Activated CD8-positive, alpha-beta T cell treated with anti-CD3 and anti-CD28 coated beads, Interleukin-2, amount 10 ng/mL, durations not matched to agents 7 days and 5 days (primary cell): ENCODE results near the gene ZNF574. TPM values are rescaled to one million over a fixed set of nuclear protein-coding genes. Genes with fewer than 3 reads are reported as not detected.
"Not testable (repeated sequence)": the region's sequence is repeated elsewhere in the genome, so short reads cannot be mapped to it uniquely, and the experiment has no call there.

ENCODE experiments used
- ATAC-seq: fragments of 150-1000 bp; cut with Tn5 transposase; one replicate; pipeline ENCODE4 v1.10.0; 2021; ENCODE audit warnings: moderate library complexity
- CTCF ChIA-PET: fragments of 350-600 bp; sonication (Branson Sonifier 250); formaldehyde crosslinking; loops from one replicate; lab custom pipeline; 2021; ENCODE audit warnings: antibody characterized with exemption; lab: Charles Lee
- POLR2A ChIA-PET: fragments of 350-600 bp; sonication (Branson Sonifier 250); formaldehyde crosslinking; loops from one replicate; lab custom pipeline; 2021; ENCODE audit warnings: antibody characterized with exemption; lab: Charles Lee
- DNase-seq: peaks from one replicate; pipeline ENCODE4 v3.0.0-alpha.2; 2020
- H3K27ac Mint-ChIP-seq: one replicate; pipeline ENCODE4 v1.8.0; 2021; ENCODE audit warnings: mild to moderate bottlenecking, mixed read lengths
- H3K27me3 Mint-ChIP-seq: one replicate; pipeline ENCODE4 v1.8.0; 2021; ENCODE audit warnings: low read depth, mixed read lengths
- H3K36me3 Mint-ChIP-seq: one replicate; pipeline ENCODE4 v1.8.0; 2021; ENCODE audit warnings: low read depth, mixed read lengths
- H3K4me1 Mint-ChIP-seq: one replicate; pipeline ENCODE4 v1.8.0; 2021; ENCODE audit warnings: low read depth, mixed read lengths
- H3K4me3 Mint-ChIP-seq: one replicate; pipeline ENCODE4 v1.8.0; 2021; ENCODE audit warnings: mild to moderate bottlenecking, mixed read lengths
- H3K9me3 Mint-ChIP-seq: one replicate; pipeline ENCODE4 v1.8.0; 2022; ENCODE audit warnings: mixed read lengths; ENCODE audit not compliant: insufficient read depth
- total RNA-seq, 2 experiments: library from RNA; stranded (reverse); gene quantifications; one replicate each; pipeline ENCODE4 v1.2.3, GENCODE V29; 2021

ZNF574 gene, protein sequence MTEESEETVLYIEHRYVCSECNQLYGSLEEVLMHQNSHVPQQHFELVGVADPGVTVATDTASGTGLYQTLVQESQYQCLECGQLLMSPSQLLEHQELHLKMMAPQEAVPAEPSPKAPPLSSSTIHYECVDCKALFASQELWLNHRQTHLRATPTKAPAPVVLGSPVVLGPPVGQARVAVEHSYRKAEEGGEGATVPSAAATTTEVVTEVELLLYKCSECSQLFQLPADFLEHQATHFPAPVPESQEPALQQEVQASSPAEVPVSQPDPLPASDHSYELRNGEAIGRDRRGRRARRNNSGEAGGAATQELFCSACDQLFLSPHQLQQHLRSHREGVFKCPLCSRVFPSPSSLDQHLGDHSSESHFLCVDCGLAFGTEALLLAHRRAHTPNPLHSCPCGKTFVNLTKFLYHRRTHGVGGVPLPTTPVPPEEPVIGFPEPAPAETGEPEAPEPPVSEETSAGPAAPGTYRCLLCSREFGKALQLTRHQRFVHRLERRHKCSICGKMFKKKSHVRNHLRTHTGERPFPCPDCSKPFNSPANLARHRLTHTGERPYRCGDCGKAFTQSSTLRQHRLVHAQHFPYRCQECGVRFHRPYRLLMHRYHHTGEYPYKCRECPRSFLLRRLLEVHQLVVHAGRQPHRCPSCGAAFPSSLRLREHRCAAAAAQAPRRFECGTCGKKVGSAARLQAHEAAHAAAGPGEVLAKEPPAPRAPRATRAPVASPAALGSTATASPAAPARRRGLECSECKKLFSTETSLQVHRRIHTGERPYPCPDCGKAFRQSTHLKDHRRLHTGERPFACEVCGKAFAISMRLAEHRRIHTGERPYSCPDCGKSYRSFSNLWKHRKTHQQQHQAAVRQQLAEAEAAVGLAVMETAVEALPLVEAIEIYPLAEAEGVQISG
- total RNA-seq = 10 to 100 TPM; 14.0 to 14.3 TPM

DNA sequence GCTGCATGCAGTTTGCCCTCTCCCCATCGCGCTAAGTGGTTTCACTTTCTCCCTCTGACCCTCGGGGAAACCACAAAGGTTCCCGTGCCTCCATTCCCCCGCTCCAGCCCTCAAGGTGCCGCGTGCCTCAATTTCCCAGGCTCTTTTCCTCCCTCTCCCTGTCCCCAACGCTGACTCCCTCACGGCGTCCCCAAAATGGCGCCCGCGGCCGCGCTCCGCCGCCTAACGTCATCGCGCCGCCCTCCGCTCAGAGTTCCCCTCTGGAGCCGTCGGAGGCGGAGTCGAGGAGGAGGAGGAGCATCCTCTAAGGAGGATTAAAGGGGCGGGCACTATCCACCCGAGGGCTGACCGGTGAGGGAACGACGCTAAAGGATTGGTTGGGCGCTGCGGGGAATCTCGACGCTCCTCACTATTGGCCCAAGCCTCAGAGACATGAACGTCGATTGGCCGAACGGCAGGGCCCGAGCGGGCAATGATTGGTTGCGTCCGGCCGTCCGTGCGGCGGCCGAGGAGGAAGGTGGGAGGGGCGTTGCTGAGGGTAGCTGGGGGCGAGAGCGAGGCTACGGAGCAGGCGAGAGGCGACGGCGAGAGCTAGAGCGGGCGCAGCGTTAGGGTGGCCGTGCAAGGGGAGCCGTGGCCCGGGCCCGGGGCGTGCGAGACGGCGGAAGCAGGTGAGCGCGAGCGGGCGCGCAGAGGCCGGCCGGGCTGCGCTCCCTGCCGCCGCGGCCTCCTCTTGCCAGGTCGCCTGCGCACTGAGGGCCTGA lies at the start of gene ZNF574:
Gene ZNF574 (plus strand): TSS at position 551 of the 764 bp plus-strand sequence. CDS start 2,441 bp downstream, outside the sequence.
- Mint-ChIP-seq H3K4me1 (peaks cover 44% of the 10 kb centered on the region), H3K27ac (peak within 1 kb of the TSS; percentile 97), H3K9me3 (no peaks in the 10 kb centered on the region), H3K4me3 (peak within 1 kb of the TSS; percentile 91), H3K27me3 (peaks cover 7% of the 10 kb centered on the region), H3K36me3 (peaks cover 27% of the 10 kb centered on the region)
- peak; percentile 99 for DNase-seq
- peak; percentile 99 for ATAC-seq
- CTCF ChIA-PET = interaction anchor here (0.7 to 1.3 kb wide), 3 partner anchors 16 to 325 kb away, joined by 3 to 4 read pairs (median 3); no protein-coding TSS in a partner anchor
- POLR2A ChIA-PET = interaction anchor here (0.6 to 1.4 kb wide), 3 partner anchors 189 to 251 kb away, joined by 3 to 4 read pairs (median 3); no protein-coding TSS in a partner anchor

DNA sequence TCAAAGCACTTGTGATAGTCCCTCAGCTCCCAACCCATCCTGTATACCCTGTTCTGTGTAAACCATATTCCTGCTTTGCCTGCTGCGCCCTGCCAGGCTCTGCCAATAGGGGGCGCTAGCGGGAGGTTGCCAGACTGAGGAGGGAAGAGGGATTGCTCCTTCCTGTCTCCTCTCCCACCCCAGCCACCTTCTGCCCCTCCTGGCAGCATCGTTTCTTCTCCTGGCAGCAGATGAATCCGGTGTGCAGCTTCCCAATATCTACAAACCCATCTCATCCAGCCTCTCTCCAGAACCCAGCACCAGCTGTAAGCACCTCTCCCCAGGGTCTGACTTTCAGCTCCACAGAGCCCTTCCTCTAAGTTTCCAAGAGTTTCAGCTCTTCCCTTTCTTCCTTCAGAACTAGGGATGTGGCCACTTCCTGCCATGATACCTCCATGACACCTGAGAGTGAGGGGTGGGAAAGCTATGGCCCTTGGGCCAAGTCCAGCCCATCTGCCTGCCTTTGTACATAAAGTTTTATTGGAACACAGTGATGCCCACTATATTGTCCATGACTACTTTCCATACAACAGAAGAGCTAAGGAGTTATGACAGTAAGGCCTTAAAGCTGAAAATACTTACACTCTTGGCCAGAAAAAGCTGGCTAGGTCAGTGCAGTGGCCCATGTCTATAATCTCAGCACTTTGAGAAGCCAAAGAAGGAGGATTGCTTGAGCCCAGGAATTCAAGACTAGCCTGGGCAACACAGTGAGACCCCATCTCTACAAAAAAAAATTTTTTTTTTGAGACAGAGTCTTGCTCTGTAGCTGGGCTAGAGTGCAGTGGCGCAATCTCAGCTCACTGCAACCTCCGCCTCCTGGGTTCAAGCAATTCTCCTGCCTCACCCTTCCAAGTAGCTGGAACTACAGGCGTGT lies 47.4 kb upstream of the ZNF574 start:
- H3K36me3 Mint-ChIP-seq = no peaks in the 10 kb centered on the region
- POLR2A ChIA-PET = no interaction called here
- no peaks in the 10 kb centered on the region for H3K4me1 Mint-ChIP-seq
- no peak overlapping the region for H3K4me3 Mint-ChIP-seq
- H3K9me3 Mint-ChIP-seq = no peaks in the 10 kb centered on the region
- no peak overlapping the region for H3K27ac Mint-ChIP-seq
- no peak for ATAC-seq
- peak; percentile 41 for DNase-seq
- peaks cover 10% of the 10 kb centered on the region for H3K27me3 Mint-ChIP-seq
- CTCF ChIA-PET = interaction anchor here (1.0 to 2.1 kb wide), 12 partner anchors 9 to 236 kb away, joined by 3 to 10 read pairs (median 4); partner anchors contain the start of gene RPS19

DNA sequence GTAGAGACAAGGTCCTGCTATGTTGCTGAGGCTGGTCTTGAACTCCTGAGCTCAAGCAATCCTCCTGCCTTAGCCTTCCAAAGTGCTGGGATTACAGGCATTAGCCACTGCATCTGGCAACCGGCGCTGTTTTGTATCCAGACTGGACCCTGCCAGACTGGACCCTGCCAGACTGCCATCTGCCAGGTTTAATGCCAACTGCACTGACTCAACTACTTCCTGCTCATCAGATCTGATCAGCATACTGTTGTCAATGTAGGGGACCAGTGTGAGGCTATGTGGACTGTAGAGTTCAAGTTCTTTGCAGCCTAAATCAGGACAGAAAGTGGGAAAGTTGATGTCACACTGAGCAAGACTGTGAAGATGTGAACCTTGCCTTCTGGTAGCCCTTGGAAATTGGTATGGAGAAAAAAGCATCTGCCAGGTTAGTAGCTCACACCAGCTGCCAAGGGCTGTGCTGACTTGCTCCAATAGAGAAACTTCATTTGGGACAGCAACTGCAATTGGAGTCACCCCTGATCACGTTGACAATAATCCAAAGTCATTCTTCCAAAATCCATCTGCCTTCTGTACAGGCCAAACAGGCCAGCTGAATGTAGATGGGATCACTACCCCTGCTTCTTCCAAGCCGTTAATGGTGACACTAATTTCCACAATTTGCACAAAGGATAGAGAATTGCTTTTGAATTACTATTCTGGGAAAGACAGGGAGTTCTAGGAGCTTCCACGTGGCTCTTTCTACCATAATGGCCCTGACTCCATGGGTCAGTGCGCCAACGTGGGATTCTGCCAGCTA lies 45.1 kb upstream of the ZNF574 start:
- Mint-ChIP-seq H3K27me3 (peaks cover 10% of the 10 kb centered on the region), H3K4me1 (peaks cover 2% of the 10 kb centered on the region), H3K27ac (no peak overlapping the region), H3K4me3 (no peak overlapping the region), H3K9me3 (no peaks in the 10 kb centered on the region), H3K36me3 (no peaks in the 10 kb centered on the region)
- DNase-seq (no peak), ATAC-seq (no peak)
- ChIA-PET POLR2A (no interaction called here), CTCF (interaction anchor here (1.0 to 1.2 kb wide), 3 partner anchors 16 to 389 kb away, joined by 3 read pairs; no protein-coding TSS in a partner anchor)

DNA sequence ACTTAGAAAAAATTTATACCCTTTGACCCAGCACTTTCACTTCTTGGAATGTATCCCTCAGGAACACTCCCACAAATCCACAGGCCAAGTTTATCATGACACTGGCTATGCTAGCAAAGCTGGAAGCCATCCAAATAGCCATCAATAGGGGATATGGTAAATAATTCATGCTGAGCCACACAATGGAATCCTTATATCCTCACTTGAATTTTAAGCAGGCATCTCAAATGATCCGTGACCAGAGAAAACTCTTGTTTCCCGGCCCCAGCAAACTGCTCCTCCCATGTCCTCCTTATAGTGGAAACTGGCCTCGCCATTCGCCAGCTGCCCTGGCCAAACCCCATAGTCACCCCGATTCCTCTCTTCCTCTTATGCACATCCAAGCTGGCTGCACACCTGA lies 43.5 kb upstream of the ZNF574 start:
- Mint-ChIP-seq H3K4me1 (peaks cover 2% of the 10 kb centered on the region), H3K9me3 (no peaks in the 10 kb centered on the region), H3K27me3 (peaks cover 10% of the 10 kb centered on the region), H3K36me3 (no peaks in the 10 kb centered on the region), H3K4me3 (no peak overlapping the region), H3K27ac (no peak overlapping the region)
- no peak for DNase-seq
- ChIA-PET CTCF (no interaction called here), POLR2A (no interaction called here)
- ATAC-seq = no peak

DNA sequence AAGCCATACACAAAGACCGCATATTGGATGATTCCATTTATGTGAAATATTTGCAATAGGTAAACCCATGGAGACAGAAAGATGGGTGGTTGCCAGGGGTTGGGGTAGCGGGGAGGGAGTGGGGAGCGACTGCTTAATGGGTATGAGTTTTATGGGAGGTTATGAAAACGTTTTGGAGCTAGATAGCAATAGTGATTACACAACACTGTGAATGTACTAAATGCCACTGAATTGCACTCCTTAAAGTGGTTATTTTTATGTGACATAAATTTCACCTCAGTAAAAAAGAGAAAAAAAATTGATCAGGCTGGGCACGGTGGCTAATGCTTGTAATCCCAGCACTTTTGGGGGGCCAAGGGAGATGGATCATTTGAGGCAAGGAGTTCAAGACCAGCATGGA lies 42.6 kb upstream of the ZNF574 start:
- peaks cover 2% of the 10 kb centered on the region for H3K4me1 Mint-ChIP-seq
- no peak for ATAC-seq
- ChIA-PET CTCF (interaction anchor here (1.8 kb wide), 1 partner anchor 12 kb away, joined by 19 read pairs; no protein-coding TSS in a partner anchor), POLR2A (no interaction called here)
- peaks cover 10% of the 10 kb centered on the region for H3K27me3 Mint-ChIP-seq
- DNase-seq = no peak
- H3K36me3 Mint-ChIP-seq = no peaks in the 10 kb centered on the region
- H3K4me3 Mint-ChIP-seq = no peak overlapping the region
- H3K9me3 Mint-ChIP-seq = no peaks in the 10 kb centered on the region
- no peak overlapping the region for H3K27ac Mint-ChIP-seq

DNA sequence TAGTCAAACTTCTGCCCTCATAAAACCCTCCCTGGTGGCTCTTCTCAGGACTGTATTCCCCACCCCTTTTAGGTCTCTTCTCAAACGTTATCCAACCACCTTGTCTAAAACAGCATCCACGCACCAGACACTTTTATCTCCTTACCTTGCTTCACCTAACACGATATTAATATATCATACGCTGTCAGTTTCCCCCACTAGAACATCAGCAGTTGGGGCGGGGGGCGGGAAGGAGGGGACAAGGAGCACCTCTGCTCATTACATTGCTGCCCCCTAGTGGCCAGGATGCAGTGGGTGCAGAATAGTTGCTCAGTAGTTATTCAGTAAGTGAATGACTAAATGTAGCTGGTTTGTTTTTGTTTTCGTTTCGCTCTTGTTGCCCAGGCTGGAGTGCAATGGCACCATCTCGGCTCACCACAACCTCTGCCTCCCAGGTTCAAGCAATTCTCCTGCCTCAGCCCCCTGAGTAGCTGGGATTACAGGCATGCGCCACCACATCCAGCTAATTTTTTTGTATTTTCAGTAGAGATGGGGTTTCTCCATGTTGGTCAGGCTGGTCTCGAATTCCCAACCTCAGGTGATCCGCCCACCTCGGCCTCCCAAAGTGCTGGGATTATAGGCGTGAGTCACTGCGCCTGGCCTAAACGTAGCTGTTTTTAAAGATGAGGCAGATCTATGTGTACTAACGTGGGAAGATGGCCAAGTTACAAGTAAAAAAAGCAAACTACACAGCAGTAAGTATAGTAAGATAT lies 41.1 kb upstream of the ZNF574 start:
- DNase-seq (peak; percentile 80), ATAC-seq (peak; percentile 85)
- H3K27me3 Mint-ChIP-seq = peaks cover 10% of the 10 kb centered on the region
- H3K36me3 Mint-ChIP-seq, H3K4me3 Mint-ChIP-seq, H3K9me3 Mint-ChIP-seq, POLR2A ChIA-PET, H3K4me1 Mint-ChIP-seq, H3K27ac Mint-ChIP-seq: not testable (repeated sequence)
- CTCF ChIA-PET = interaction anchor here (0.6 to 2.0 kb wide), 28 partner anchors 11 to 790 kb away, joined by 3 to 19 read pairs (median 4); partner anchors contain the start of genes ATP1A3, RABAC1, RPS19 and ZNF574

DNA sequence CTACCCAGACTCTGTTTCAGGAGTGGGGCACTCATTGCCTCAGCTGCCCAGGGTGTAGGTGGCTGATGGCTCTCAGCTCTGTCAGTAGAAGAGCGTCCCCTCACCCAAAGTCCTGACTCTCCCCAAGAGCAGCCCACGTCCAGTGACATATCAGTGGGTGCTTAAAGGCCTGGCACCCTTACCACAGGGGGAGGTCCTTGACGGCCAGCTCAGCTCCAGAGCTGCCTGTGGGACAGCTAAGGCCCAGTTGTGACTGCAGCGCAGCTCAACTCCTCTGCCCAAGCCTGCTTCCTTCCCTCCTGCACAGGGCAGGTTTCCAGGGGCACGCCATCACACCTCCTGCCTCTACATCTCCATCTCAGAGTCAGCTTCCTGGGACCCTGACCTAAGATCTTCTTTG lies 38.3 kb upstream of the ZNF574 start:
- CTCF ChIA-PET = interaction anchor here (1.9 kb wide), 1 partner anchor 9 kb away, joined by 10 read pairs; no protein-coding TSS in a partner anchor
- H3K9me3 Mint-ChIP-seq = no peaks in the 10 kb centered on the region
- no peak overlapping the region for H3K27ac Mint-ChIP-seq
- ATAC-seq = no peak
- peaks cover 2% of the 10 kb centered on the region for H3K4me1 Mint-ChIP-seq
- no peaks in the 10 kb centered on the region for H3K36me3 Mint-ChIP-seq
- DNase-seq = no peak
- POLR2A ChIA-PET = no interaction called here
- peaks cover 2% of the 10 kb centered on the region for H3K27me3 Mint-ChIP-seq
- no peak overlapping the region for H3K4me3 Mint-ChIP-seq

DNA sequence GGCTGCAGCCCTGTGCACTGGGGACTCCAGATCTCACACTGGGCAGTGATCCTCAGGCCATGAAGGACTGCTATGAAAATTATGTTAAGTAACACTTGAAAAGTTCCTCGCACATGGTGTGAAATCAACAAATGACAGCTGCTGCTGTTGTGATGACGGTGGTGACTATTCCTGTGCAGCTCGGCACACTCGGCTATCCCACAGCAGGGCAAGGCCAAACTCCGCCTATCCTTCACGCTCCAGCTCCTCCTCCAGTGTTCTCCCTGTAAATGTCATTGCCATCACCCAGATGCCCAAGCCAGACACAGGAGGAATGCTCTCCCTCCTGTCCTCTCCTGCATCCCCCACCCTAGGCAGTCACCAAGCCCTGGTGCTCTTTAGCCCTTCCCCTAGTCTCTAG lies 37.3 kb upstream of the ZNF574 start:
- Mint-ChIP-seq H3K36me3 (no peaks in the 10 kb centered on the region), H3K27me3 (peaks cover 2% of the 10 kb centered on the region), H3K4me3 (no peak overlapping the region), H3K27ac (no peak overlapping the region), H3K4me1 (peaks cover 2% of the 10 kb centered on the region), H3K9me3 (no peaks in the 10 kb centered on the region)
- POLR2A ChIA-PET = no interaction called here
- CTCF ChIA-PET = interaction anchor here (0.8 to 1.9 kb wide), 2 partner anchors 10 to 16 kb away, joined by 3 to 10 read pairs; no protein-coding TSS in a partner anchor
- no peak for ATAC-seq
- DNase-seq = no peak

DNA sequence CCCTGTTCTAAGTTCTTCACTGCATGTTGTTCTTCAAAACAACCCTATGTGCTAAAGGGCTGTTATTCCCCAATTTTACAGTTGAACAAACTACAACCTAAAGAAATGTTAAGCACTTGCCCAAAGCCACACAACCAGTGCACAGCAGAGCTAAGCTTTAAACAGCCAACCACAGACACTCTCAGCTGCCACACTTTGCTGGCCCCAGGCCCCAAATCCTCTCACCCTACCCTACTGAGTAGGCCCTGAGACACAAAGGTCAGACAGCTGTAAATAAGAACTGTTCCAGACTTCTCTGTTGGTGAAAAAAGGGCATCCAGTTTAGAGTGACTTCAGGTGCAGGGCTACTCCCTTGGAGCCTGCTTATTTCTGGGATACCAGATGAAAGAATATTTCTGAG lies 35.9 kb upstream of the ZNF574 start:
- peaks cover 2% of the 10 kb centered on the region for H3K27me3 Mint-ChIP-seq
- H3K9me3 Mint-ChIP-seq = no peaks in the 10 kb centered on the region
- ATAC-seq (no peak), DNase-seq (no peak)
- no peak overlapping the region for H3K4me3 Mint-ChIP-seq
- H3K36me3 Mint-ChIP-seq = no peaks in the 10 kb centered on the region
- CTCF ChIA-PET = interaction anchor here (1.3 kb wide), 1 partner anchor 11 kb away, joined by 5 read pairs; no protein-coding TSS in a partner anchor
- H3K4me1 Mint-ChIP-seq = no peaks in the 10 kb centered on the region
- H3K27ac Mint-ChIP-seq = no peak overlapping the region
- POLR2A ChIA-PET = no interaction called here
